ENCODE results near the gene POLDIP3.
"Not testable (repeated sequence)": the region's sequence is repeated elsewhere in the genome, so short reads cannot be mapped to it uniquely, and the experiment has no call there.

The POLDIP3 gene

GRCh38 chr22:42553475-42554361, 61.0 kb downstream of the POLDIP3 start, which contains the start of gene SERHL2:
SERHL2 (plus strand) TSS chr22:42553956; CDS start chr22:42554021, 65 bp downstream.
- DNase-seq (ENCODE audit: low read depth), result peak; percentile 60

- DNase-seq (ENCODE audit: low read depth), result not testable (repeated sequence)
Measured at GRCh38 chr22:42552294-42552647, 62.4 kb downstream of the POLDIP3 start.

- DNase-seq (ENCODE audit: low read depth), result no peak
Measured at GRCh38 chr22:42549331-42550060, 65.2 kb downstream of the POLDIP3 start.

- no peak for DNase-seq (ENCODE audit: low read depth)
Measured at GRCh38 chr22:42548597-42549330, 65.9 kb downstream of the POLDIP3 start.

- not testable (repeated sequence) for DNase-seq (ENCODE audit: low read depth)
Measured at GRCh38 chr22:42548126-42548525, 66.6 kb downstream of the POLDIP3 start.

GRCh38 chr22:42547562-42547961, 67.1 kb downstream of the POLDIP3 start:
- DNase-seq (ENCODE audit: low read depth), result no peak

GRCh38 chr22:42544686-42545085, 70.0 kb downstream of the POLDIP3 start:
- DNase-seq (ENCODE audit: low read depth), result no peak

GRCh38 chr22:42539236-42539771, 75.4 kb downstream of the POLDIP3 start:
- DNase-seq (ENCODE audit: low read depth), result not testable (repeated sequence)

GRCh38 chr22:42537199-42537831, 77.4 kb downstream of the POLDIP3 start:
- not testable (repeated sequence) for DNase-seq (ENCODE audit: low read depth)

- not testable (repeated sequence) for DNase-seq (ENCODE audit: low read depth)
Measured at GRCh38 chr22:42536634-42537033, 78.0 kb downstream of the POLDIP3 start.

GRCh38 chr22:42536166-42536565, 78.5 kb downstream of the POLDIP3 start:
- no peak for DNase-seq (ENCODE audit: low read depth)

- not testable (repeated sequence) for DNase-seq (ENCODE audit: low read depth)
Measured at GRCh38 chr22:42535082-42535731, 79.5 kb downstream of the POLDIP3 start.

Data from stimulated activated CD8-positive, alpha-beta memory T cell treated with anti-CD3 and anti-CD28 coated beads, Interleukin-12 subunit alpha, Interleukin-12 subunit beta, amount 100 ng/mL, for 4 hours (primary cell).